GM12874 (cell line): Measurements from ENCODE around the gene MMP14.

Experiments
- TF ChIP-seq, protein P1 (sequence below): IDR thresholded peaks from 2 replicates; pipeline ENCODE4 v1.5.1; 2011; ENCODE audit warnings: low read depth, mild to moderate bottlenecking, control low read depth, low read length, moderate library complexity; ENCODE audit not compliant: insufficient read depth

Gene MMP14

DNA sequence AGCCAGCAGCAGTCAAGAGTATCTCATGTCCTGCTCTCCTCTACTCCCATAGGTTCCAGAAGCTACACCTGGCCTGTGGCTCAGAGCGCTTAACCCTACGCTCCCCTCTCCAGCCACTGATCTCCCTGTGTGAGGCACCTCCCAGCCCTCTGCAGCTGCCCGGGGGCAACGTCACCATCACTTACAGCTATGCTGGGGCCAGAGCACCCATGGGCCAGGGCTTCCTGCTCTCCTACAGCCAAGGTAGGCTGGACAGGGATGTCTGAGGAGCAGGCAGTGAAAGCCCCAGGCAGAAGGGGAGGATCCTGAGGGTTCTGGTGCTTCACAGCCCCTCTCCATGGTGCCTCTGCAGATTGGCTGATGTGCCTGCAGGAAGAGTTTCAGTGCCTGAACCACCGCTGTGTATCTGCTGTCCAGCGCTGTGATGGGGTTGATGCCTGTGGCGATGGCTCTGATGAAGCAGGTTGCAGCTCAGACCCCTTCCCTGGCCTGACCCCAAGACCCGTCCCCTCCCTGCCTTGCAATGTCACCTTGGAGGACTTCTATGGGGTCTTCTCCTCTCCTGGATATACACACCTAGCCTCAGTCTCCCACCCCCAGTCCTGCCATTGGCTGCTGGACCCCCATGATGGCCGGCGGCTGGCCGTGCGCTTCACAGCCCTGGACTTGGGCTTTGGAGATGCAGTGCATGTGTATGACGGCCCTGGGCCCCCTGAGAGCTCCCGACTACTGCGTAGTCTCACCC lies 38.8 kb downstream of the MMP14 start:
- TF ChIP-seq, protein P1, sequence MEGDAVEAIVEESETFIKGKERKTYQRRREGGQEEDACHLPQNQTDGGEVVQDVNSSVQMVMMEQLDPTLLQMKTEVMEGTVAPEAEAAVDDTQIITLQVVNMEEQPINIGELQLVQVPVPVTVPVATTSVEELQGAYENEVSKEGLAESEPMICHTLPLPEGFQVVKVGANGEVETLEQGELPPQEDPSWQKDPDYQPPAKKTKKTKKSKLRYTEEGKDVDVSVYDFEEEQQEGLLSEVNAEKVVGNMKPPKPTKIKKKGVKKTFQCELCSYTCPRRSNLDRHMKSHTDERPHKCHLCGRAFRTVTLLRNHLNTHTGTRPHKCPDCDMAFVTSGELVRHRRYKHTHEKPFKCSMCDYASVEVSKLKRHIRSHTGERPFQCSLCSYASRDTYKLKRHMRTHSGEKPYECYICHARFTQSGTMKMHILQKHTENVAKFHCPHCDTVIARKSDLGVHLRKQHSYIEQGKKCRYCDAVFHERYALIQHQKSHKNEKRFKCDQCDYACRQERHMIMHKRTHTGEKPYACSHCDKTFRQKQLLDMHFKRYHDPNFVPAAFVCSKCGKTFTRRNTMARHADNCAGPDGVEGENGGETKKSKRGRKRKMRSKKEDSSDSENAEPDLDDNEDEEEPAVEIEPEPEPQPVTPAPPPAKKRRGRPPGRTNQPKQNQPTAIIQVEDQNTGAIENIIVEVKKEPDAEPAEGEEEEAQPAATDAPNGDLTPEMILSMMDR: no peak

DNA sequence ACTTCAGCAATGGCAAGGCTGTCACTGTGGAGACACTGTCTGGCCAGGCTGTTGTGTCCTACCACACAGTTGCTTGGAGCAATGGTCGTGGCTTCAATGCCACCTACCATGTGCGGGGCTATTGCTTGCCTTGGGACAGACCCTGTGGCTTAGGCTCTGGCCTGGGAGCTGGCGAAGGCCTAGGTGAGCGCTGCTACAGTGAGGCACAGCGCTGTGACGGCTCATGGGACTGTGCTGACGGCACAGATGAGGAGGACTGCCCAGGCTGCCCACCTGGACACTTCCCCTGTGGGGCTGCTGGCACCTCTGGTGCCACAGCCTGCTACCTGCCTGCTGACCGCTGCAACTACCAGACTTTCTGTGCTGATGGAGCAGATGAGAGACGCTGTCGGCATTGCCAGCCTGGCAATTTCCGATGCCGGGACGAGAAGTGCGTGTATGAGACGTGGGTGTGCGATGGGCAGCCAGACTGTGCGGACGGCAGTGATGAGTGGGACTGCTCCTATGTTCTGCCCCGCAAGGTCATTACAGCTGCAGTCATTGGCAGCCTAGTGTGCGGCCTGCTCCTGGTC lies 39.4 kb downstream of the MMP14 start:
- TF ChIP-seq, protein P1: no peak

GRCh38 chr14:22877000-22877501 lies 40.7 kb downstream of the MMP14 start:
- TF ChIP-seq, protein P1: no peak

DNA sequence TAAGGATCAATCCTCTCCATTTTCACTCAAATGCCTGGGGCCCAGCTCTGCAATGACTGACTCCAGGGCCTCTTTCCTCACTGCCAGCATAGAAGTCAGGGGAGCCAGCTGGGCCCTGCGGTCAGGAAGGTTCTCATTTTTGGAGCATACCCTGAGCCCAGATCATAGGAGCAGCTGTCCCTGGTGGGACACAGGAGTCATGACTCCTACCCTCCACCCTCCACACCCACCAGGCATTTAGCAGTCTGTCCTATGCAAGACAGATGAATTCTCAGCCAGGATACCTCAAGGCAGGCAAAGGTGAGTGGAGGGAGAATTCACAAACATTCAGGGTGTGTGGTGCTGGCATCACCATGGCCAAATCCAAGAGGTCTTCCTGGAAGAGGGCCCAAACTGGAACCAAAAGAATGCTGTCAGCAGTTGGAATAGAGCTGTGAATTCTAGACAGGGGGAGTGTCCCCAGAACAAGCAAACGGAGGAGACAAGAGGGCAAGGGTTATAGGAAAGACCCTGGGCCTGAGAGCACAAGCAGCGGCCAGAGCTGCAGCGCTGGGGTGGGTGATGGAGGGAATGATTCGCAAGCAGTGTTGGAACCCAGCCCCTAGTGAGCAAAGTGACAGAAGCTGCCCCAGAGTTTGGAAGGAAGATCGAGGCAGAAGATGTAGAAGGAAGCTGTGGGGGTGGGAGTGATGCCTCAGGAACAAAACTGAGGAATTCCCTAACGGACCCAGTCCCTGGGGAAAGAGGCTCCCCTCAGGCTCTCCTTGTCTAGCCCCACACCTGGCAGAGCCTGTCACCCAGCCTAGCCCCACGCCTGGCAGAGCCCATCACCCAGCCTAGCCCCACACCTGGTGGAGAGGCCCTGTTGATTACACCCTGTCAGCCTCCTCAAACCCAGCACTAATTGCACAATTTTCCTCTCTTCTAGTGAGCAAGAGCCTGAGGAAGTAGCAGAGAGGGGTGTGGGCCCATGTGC lies 42.2 kb downstream of the MMP14 start:
- TF ChIP-seq, protein P1: no peak

GRCh38 chr14:22882064-22882463 lies 45.7 kb downstream of the MMP14 start:
- TF ChIP-seq, protein P1: no peak

DNA sequence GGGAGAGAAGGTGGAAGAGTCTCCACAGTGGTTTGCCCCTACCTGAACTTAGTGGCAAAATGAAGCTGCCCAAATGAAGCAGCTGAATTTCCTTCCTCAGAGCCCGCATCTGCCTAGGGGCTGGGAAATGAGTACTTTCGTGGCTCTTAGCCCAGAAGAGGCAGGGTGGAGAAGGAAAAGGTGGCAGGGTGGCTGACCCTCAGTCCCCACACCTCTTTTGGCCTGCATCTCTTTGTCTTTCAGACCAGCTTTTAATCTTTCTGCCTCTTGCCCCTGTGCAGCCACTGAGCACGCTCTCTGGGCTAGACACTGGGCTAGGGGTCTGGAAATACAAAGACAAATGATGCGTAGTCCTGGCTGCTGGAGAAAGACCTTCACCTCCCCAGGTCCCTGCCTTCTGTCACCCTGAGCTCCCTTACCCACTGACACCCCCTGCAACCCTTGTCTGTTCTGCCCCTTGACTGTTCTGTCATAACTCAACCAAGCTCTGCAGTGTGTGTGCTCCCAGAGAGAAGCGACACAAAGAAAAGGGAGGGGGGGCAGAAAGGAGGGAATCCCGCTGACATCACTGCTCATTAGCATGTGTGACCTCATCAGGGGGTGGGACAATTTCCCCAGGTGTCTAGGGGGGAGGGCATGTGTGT lies 46.3 kb downstream of the MMP14 start:
- TF ChIP-seq, protein P1: no peak
